ENCODE measurements around the gene SAMD4A. TPM values are rescaled to one million over a fixed set of nuclear protein-coding genes. Genes with fewer than 3 reads are reported as not detected.

Gene SAMD4A
- polyA plus RNA-seq, 3 donors, result 3.2 to 8.6 (median 4.2) TPM

DNA sequence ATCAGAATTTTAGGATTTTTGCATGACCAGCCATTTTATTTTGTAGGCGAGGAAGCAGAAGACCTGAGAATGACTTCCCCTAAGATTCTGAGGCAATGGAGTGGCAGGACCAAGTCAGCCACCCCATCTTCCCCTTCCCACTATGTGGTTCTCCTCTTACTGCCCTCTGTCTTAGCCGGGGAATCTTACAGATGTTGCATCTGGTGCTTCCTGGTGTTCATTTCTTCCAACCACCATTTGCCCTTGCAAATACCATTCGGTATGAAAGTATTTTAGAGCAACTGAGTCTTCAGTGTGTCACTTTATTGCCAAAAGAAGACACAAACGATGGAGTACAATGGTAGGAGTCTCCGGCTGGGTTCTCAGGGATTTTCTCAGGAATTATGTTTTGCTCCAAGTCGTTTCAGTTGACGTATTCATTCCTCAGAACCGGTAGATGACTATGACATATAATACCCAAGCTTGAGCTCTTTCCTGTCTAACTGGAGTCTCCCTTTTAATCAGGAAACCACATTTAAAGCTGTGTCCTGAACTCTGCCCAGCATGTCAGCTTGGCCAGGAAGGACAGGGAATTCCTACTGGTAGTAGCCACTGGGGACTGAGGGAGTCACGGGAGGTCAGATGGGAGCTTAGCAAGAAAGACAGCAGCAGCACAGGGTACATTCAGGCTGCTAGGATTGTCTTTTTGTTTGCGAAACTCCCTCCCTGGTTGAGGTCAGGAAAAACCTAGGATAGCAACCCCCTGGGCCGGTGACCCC, 87.0 kb downstream of the SAMD4A start:
- Mint-ChIP-seq H3K27me3 (ENCODE audit: low read depth in 3 of 3) (peaks cover 5 to 6% (median 6%) of the 10 kb centered on the region in 3 donors), H3K27ac (no peak overlapping the region), H3K4me3 (no peak overlapping the region), H3K36me3 (no peaks in the 10 kb centered on the region), H3K4me1 (peaks cover 8% of the 10 kb centered on the region), H3K9me3 (no peaks in the 10 kb centered on the region)
- H3K27me3 ChIP-seq (ENCODE audit: control insufficient read depth in 2 of 2, insufficient read depth in 2 of 2, low read length in 2 of 2), result peaks cover 0 to 5% of the 10 kb centered on the region in 2 donors
- 47% methylated on average over 5 of the region's 11 CpGs for WGBS (ENCODE audit: insufficient coverage)
- intact Hi-C loops (cut with micrococcal nuclease), result no loop called here
- H3K4me3 ChIP-seq (replicated peaks in 1 of 3; ENCODE audit: low read depth in 2 of 3, low read length in 3 of 3), result no peak overlapping the region
- DNase-seq, result no peak
- H3K4me1 ChIP-seq (ENCODE audit: control insufficient read depth in 1 of 2, insufficient read depth in 2 of 2, low read length in 2 of 2), result no peaks in the 10 kb centered on the region
- no peak overlapping the region for H2AFZ ChIP-seq (ENCODE audit: insufficient read depth, low read depth, low read length, poor library complexity, severe bottlenecking)
- no peak overlapping the region for H3K27ac ChIP-seq (ENCODE audit: low read depth in 1 of 2, low read length in 2 of 2)
- H3K9ac ChIP-seq (ENCODE audit: insufficient read depth, low read length, poor library complexity, severe bottlenecking), result no peak overlapping the region
- H3K4me2 ChIP-seq (replicated peaks; ENCODE audit: extremely low read depth, low read length, poor library complexity, severe bottlenecking), result no peak overlapping the region
- H4K20me1 ChIP-seq (ENCODE audit: insufficient read depth, low read length), result no peaks in the 10 kb centered on the region
- TF ChIP-seq, protein P1, sequence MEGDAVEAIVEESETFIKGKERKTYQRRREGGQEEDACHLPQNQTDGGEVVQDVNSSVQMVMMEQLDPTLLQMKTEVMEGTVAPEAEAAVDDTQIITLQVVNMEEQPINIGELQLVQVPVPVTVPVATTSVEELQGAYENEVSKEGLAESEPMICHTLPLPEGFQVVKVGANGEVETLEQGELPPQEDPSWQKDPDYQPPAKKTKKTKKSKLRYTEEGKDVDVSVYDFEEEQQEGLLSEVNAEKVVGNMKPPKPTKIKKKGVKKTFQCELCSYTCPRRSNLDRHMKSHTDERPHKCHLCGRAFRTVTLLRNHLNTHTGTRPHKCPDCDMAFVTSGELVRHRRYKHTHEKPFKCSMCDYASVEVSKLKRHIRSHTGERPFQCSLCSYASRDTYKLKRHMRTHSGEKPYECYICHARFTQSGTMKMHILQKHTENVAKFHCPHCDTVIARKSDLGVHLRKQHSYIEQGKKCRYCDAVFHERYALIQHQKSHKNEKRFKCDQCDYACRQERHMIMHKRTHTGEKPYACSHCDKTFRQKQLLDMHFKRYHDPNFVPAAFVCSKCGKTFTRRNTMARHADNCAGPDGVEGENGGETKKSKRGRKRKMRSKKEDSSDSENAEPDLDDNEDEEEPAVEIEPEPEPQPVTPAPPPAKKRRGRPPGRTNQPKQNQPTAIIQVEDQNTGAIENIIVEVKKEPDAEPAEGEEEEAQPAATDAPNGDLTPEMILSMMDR (IDR thresholded peaks at IDR 0.05), result no peak
- no peaks in the 10 kb centered on the region for H3K9me3 ChIP-seq (replicated peaks in 1 of 2; ENCODE audit: control insufficient read depth in 1 of 2, insufficient read depth in 1 of 2, low read length in 2 of 2)
- H3K36me3 ChIP-seq (replicated peaks in 1 of 2; ENCODE audit: control insufficient read depth in 1 of 2, insufficient read depth in 2 of 2, low read length in 2 of 2), result no peaks in the 10 kb centered on the region
- H3K79me2 ChIP-seq (ENCODE audit: insufficient read depth, low read length), result no peaks in the 10 kb centered on the region

DNA sequence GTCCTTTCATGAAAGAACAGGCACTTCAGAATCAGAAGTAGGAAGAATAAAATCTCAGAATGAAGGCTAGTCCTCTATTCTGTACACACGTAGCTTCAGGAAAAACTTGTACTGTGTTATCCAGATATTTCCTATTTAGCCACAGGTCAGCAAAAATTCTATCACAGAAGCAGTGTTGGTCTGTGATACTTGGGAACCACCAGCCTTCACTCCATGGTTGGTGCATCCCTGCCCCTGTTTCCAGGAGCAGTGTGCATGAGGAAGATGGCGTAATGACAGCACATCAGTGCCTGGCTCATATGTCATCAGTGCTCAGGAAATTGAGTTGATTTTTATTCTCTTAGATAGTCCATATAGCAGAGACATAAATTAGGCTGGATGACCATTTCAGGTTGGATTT, 87.7 kb downstream of the SAMD4A start:
- Histone ChIP-seq H3K4me2 (replicated peaks; ENCODE audit: extremely low read depth, low read length, poor library complexity, severe bottlenecking) (no peak overlapping the region), H3K27ac (ENCODE audit: low read depth in 1 of 2, low read length in 2 of 2) (no peak overlapping the region), H3K9ac (ENCODE audit: insufficient read depth, low read length, poor library complexity, severe bottlenecking) (no peak overlapping the region), H4K20me1 (ENCODE audit: insufficient read depth, low read length) (no peaks in the 10 kb centered on the region), H3K4me3 (replicated peaks in 1 of 3; ENCODE audit: low read depth in 2 of 3, low read length in 3 of 3) (no peak overlapping the region), H3K79me2 (ENCODE audit: insufficient read depth, low read length) (no peaks in the 10 kb centered on the region), H2AFZ (ENCODE audit: insufficient read depth, low read depth, low read length, poor library complexity, severe bottlenecking) (no peak overlapping the region), H3K9me3 (replicated peaks in 1 of 2; ENCODE audit: control insufficient read depth in 1 of 2, insufficient read depth in 1 of 2, low read length in 2 of 2) (no peaks in the 10 kb centered on the region), H3K36me3 (replicated peaks in 1 of 2; ENCODE audit: control insufficient read depth in 1 of 2, insufficient read depth in 2 of 2, low read length in 2 of 2) (no peaks in the 10 kb centered on the region), H3K4me1 (ENCODE audit: control insufficient read depth in 1 of 2, insufficient read depth in 2 of 2, low read length in 2 of 2) (no peaks in the 10 kb centered on the region), H3K27me3 (ENCODE audit: control insufficient read depth in 2 of 2, insufficient read depth in 2 of 2, low read length in 2 of 2) (peaks cover 0 to 5% of the 10 kb centered on the region in 2 donors)
- Mint-ChIP-seq H3K36me3 (no peaks in the 10 kb centered on the region), H3K9me3 (no peaks in the 10 kb centered on the region), H3K4me3 (no peak overlapping the region), H3K27me3 (ENCODE audit: low read depth in 3 of 3) (peaks cover 5 to 6% (median 6%) of the 10 kb centered on the region in 3 donors), H3K27ac (no peak overlapping the region), H3K4me1 (peaks cover 8% of the 10 kb centered on the region)
- intact Hi-C loops (cut with micrococcal nuclease), result no loop called here
- 33% methylated on average over 1 of the region's 2 CpGs for WGBS (ENCODE audit: insufficient coverage)
- TF ChIP-seq, protein P1 (IDR thresholded peaks at IDR 0.05), result no peak
- no peak for DNase-seq
